Measurements from ENCODE around the gene DNAJC16. TPM values are rescaled to one million over a fixed set of nuclear protein-coding genes. Genes with fewer than 3 reads are reported as not detected.

DNAJC16 gene
- total RNA-seq, 2 donors from 2014 or later, result 23.1 to 31.6 TPM

DNA sequence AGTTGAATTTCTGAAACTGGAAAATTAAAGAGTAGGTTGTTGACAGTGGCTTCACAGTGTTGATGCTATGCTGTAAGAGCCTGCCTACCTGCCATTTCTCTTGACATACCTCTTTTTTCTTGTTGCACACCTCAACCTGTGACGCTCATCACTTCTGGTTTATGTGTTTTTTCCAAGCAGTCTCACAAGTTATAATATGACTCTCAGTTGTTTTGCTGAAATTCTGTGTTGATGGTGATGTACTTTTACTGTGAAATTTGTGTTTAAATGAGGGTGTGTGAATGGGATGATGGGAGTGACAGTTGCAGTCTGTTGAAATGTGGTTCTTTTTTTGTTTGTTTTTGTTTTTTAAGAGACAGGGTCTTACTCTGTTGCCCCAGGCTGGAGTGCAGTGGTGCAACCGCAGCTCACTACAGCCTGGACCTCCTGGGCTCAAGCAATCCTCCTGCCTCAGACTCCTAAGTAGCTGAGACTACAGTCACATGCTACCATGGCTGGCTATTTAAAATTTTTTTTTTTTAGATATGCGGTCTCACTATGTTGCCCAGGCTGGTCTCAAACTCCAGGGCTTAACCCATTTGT lies 97.6 kb downstream of the DNAJC16 start:
- TF ChIP-seq, protein P1, sequence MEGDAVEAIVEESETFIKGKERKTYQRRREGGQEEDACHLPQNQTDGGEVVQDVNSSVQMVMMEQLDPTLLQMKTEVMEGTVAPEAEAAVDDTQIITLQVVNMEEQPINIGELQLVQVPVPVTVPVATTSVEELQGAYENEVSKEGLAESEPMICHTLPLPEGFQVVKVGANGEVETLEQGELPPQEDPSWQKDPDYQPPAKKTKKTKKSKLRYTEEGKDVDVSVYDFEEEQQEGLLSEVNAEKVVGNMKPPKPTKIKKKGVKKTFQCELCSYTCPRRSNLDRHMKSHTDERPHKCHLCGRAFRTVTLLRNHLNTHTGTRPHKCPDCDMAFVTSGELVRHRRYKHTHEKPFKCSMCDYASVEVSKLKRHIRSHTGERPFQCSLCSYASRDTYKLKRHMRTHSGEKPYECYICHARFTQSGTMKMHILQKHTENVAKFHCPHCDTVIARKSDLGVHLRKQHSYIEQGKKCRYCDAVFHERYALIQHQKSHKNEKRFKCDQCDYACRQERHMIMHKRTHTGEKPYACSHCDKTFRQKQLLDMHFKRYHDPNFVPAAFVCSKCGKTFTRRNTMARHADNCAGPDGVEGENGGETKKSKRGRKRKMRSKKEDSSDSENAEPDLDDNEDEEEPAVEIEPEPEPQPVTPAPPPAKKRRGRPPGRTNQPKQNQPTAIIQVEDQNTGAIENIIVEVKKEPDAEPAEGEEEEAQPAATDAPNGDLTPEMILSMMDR (conservative IDR thresholded peaks at IDR 0.05), result no peak
- Mint-ChIP-seq H3K9me3 (no peaks in the 10 kb centered on the region), H3K27ac (peak overlapping the region; percentile 13), H3K36me3 (ENCODE audit: low read depth) (peaks cover 24% of the 10 kb centered on the region), H3K27me3 (ENCODE audit: insufficient read depth) (no peaks in the 10 kb centered on the region), H3K4me3 (no peak overlapping the region), H3K4me1 (peaks cover 5% of the 10 kb centered on the region)
- Histone ChIP-seq H3K4me3 (ENCODE audit: low read length) (no peak overlapping the region), H3K36me3 (ENCODE audit: control insufficient read depth, insufficient read depth, low read length) (peaks cover 33% of the 10 kb centered on the region), H3K9ac (ENCODE audit: extremely low read depth, low read length, poor library complexity, severe bottlenecking) (no peak overlapping the region), H3K9me3 (ENCODE audit: control insufficient read depth, low read length) (no peaks in the 10 kb centered on the region), H3K27ac (ENCODE audit: low read depth, low read length) (no peak overlapping the region), H3K27me3 (ENCODE audit: control insufficient read depth, insufficient read depth, low read length, poor library complexity, severe bottlenecking) (no peaks in the 10 kb centered on the region), H3K4me1 (ENCODE audit: control insufficient read depth, insufficient read depth, low read length) (no peaks in the 10 kb centered on the region)
- 85 to 94% methylated on average over 2 to 3 of the region's 3 CpGs for WGBS, 2 experiments (ENCODE audit: insufficient coverage in 1 of 2, insufficient read length in 1 of 2)
- no peak for DNase-seq

DNA sequence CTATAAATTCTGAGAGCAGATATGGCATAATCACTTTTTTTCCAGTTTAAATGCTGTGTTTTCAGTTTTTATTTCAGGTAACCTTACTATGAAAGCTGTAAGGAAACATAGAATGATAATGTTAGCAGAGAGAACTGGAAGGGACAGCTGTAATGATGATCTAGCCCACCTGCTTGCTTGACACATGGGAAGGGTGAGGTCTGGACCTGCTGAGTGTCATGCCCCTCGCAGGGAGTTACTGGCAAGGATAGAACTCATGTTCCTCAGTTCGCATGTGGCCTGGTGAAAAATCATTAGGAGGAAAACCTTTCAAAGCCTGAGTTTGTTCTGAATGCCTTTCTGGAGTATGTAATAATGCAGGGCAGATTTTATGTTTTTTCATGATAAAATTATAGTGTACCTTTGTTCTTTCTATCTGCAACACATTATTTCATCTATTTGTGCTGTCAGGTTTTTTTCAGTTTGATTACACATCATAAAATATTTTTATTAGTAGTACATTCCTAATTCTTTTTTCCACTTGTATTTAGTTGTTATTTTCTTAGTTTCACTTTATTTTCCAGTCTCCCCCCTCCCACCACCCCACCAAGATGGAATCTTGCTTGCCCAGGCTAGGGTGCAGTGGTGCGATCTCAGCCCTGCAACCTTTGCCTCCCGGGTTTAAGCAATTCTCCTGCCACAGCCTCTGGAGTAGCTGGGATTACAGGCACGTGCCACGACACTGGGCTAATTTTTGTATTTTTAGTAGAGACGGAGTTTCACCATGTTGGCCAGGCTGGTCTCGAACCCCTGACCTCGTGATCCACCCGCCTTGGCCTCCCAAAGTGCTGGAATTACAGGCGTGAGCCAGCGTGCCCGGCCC lies 98.6 kb downstream of the DNAJC16 start:
- no peak overlapping the region for H3K9ac ChIP-seq (ENCODE audit: extremely low read depth, low read length, poor library complexity, severe bottlenecking)
- Mint-ChIP-seq H3K4me3 (no peak overlapping the region), H3K36me3 (ENCODE audit: low read depth) (peaks cover 31% of the 10 kb centered on the region), H3K4me1 (peaks cover 5% of the 10 kb centered on the region), H3K27ac (no peak overlapping the region), H3K9me3 (no peaks in the 10 kb centered on the region), H3K27me3 (ENCODE audit: insufficient read depth) (no peaks in the 10 kb centered on the region)
- 92 to 94% methylated on average over 7 to 13 of the region's 13 CpGs for WGBS, 2 experiments (ENCODE audit: insufficient coverage in 1 of 2, insufficient read length in 1 of 2)
- H3K9me3 ChIP-seq (ENCODE audit: control insufficient read depth, low read length), result no peaks in the 10 kb centered on the region
- TF ChIP-seq, protein P1 (conservative IDR thresholded peaks at IDR 0.05), result no peak
- no peaks in the 10 kb centered on the region for H3K4me1 ChIP-seq (ENCODE audit: control insufficient read depth, insufficient read depth, low read length)
- DNase-seq, result no peak
- H3K27ac ChIP-seq (ENCODE audit: low read depth, low read length), result no peak overlapping the region
- no peaks in the 10 kb centered on the region for H3K27me3 ChIP-seq (ENCODE audit: control insufficient read depth, insufficient read depth, low read length, poor library complexity, severe bottlenecking)
- H3K36me3 ChIP-seq (ENCODE audit: control insufficient read depth, insufficient read depth, low read length), result peaks cover 39% of the 10 kb centered on the region
- H3K4me3 ChIP-seq (ENCODE audit: low read length), result no peak overlapping the region

Other genes with a start within 250 kb of the DNAJC16 start
- gene EFHD2, start 117.0 kb upstream of the DNAJC16 start, total RNA-seq, result 10 to 100 TPM; 36.7 to 47.6 TPM
- not detected for gene CTRC, start 88.4 kb upstream of the DNAJC16 start, total RNA-seq
- not detected for gene CELA2A, start 70.1 kb upstream of the DNAJC16 start, total RNA-seq
- not detected for gene CELA2B, start 50.7 kb upstream of the DNAJC16 start, total RNA-seq
- 10 to 100 TPM; 15.5 to 16.1 TPM for gene CASP9, start 2.6 kb upstream of the DNAJC16 start, total RNA-seq
- 1 to 10 TPM; 3.8 to 4.4 TPM for gene AGMAT, start 58.2 kb downstream of the DNAJC16 start, total RNA-seq
- 10 to 100 TPM; 36.0 to 37.6 TPM for gene DDI2, start 90.6 kb downstream of the DNAJC16 start, total RNA-seq
- gene PLEKHM2, start 157.5 kb downstream of the DNAJC16 start, total RNA-seq, result 10 to 100 TPM; 46.9 to 50.4 TPM
- 1 to 10 TPM; 1.8 to 3.5 TPM for gene SLC25A34, start 209.4 kb downstream of the DNAJC16 start, total RNA-seq
- 1 to 10 TPM in 1 of 2 donors, under 1 TPM in 1; 0.46 to 3.2 TPM for gene TMEM82, start 215.7 kb downstream of the DNAJC16 start, total RNA-seq
- 10 to 100 TPM; 58.4 to 60.6 TPM for gene FBLIM1, start 231.9 kb downstream of the DNAJC16 start, total RNA-seq